K562 (cell line): Measurements from ENCODE around the gene ARHGAP26. TPM values are rescaled to one million over a fixed set of nuclear protein-coding genes. Genes with fewer than 3 reads are reported as not detected.
A peak's percentile ranks its signal among the peaks of the same experiment; 100 is the strongest.

ENCODE experiments used
- CBFB ChIP-seq: sonication (generic); formaldehyde crosslinking; IDR thresholded peaks from 2 replicates; pipeline ENCODE4 v1.4.0; 2020; ENCODE audit warnings: mild to moderate bottlenecking, missing genetic modification reagents
- GABPA ChIP-seq: fragments of 200-800 bp; sonication (Bioruptor generic); conservative IDR thresholded peaks from 2 replicates; pipeline ENCODE4 v1.6.1; 2016; ENCODE audit warnings: low read depth, missing genetic modification characterization, missing compliant biosample characterization
- HDAC1 ChIP-seq, 2 experiments: fragments of 450-650 bp; IDR thresholded peaks; 2 replicates each; pipeline ENCODE4 v1.6.1; 2016 to 2017; ENCODE audit warnings: inconsistent platforms in 1 of 2, mild to moderate bottlenecking in 1 of 2, moderate library complexity in 1 of 2
- HNRNPH1 ChIP-seq: fragments of 200-400 bp; formaldehyde crosslinking; optimal IDR thresholded peaks from 2 replicates; pipeline ENCODE3; 2017; ENCODE audit warnings: low read depth, mild to moderate bottlenecking, low read length, moderate library complexity
- JUNB ChIP-seq: fragments of 450-650 bp; formaldehyde crosslinking; conservative IDR thresholded peaks from 2 replicates; pipeline ENCODE4 v1.4.0; 2020; ENCODE audit warnings: mild to moderate bottlenecking
- KLF16 ChIP-seq: IDR thresholded peaks from 2 replicates; pipeline ENCODE4 v1.6.1; 2016; ENCODE audit warnings: antibody characterized with exemption
- NFXL1 ChIP-seq: fragments of 450-650 bp; formaldehyde crosslinking; IDR thresholded peaks from 2 replicates; pipeline ENCODE4 v1.4.0; 2021; ENCODE audit warnings: mild to moderate bottlenecking
- NFYB ChIP-seq: IDR thresholded peaks from 2 replicates; pipeline ENCODE4 v1.6.1; 2011; ENCODE audit warnings: mild to moderate bottlenecking, moderate library complexity; ENCODE audit not compliant: insufficient read length; ENCODE audit errors: extremely low read depth
- RAD21 ChIP-seq, 2 experiments: fragments of 250-450 bp in 1 of 2; fragments of 450-650 bp in 1 of 2; sonication (Bioruptor Pico) in 1 of 2; formaldehyde crosslinking in 1 of 2; IDR thresholded peaks in 1 of 2; conservative IDR thresholded peaks in 1 of 2; 2 replicates each; pipeline versions ENCODE4 v1.4.0 to v1.8.0; 2020 to 2022; ENCODE audit warnings: mild to moderate bottlenecking in 2 of 2, moderate library complexity in 1 of 2
- SNRNP70 ChIP-seq: fragments of 200-400 bp; formaldehyde crosslinking; optimal IDR thresholded peaks from 2 replicates; pipeline ENCODE3; 2017; ENCODE audit warnings: low read depth, low read length
- XRCC4 ChIP-seq: IDR thresholded peaks from one replicate; pipeline ENCODE4 v1.6.1; 2011; ENCODE audit not compliant: insufficient read depth, insufficient read length; ENCODE audit errors: extremely low read depth
- ZBTB17 ChIP-seq: fragments of 450-650 bp; formaldehyde crosslinking; IDR thresholded peaks from 2 replicates; pipeline ENCODE4 v1.4.0; 2020; ENCODE audit warnings: mild to moderate bottlenecking
- ZNF133 ChIP-seq: fragments of 250-450 bp; sonication (Bioruptor Pico); IDR thresholded peaks from 2 replicates; pipeline ENCODE4 v1.4.0; 2020; ENCODE audit warnings: mild to moderate bottlenecking
- ZNF184 ChIP-seq: sonication (generic); formaldehyde crosslinking; IDR thresholded peaks from 2 replicates; pipeline ENCODE4 v1.5.0; 2020; ENCODE audit warnings: missing genetic modification reagents
- ZNF282 ChIP-seq: sonication (generic); formaldehyde crosslinking; IDR thresholded peaks from 2 replicates; pipeline ENCODE4 v1.8.1; 2023; ENCODE audit warnings: missing genetic modification reagents
- ZNF586 ChIP-seq: fragments of 450-650 bp; formaldehyde crosslinking; conservative IDR thresholded peaks from 2 replicates; pipeline ENCODE4 v1.4.0; 2020; ENCODE audit warnings: mild to moderate bottlenecking, moderate library complexity
- ZNF696 ChIP-seq: fragments of 250-450 bp; sonication (Bioruptor Pico); conservative IDR thresholded peaks from 2 replicates; pipeline ENCODE4 v1.4.0; 2020; ENCODE audit warnings: mild to moderate bottlenecking, moderate library complexity
- ZNF780A ChIP-seq: fragments of 250-450 bp; sonication (Bioruptor Pico); IDR thresholded peaks from 2 replicates; pipeline ENCODE4 v1.5.0; 2021; ENCODE audit warnings: mild to moderate bottlenecking
- polyA plus RNA-seq, 8 experiments: library from polyadenylated mRNA; depleted of rRNA in 4 of 8; stranded (reverse) in 5 of 8; unstranded in 3 of 8; fragments of >200 nt; fragmentation: Nextera tagmentation in 2 of 8; fragmentation: Illumina TruSeq in 1 of 8; extraction: Ambion mirVana in 2 of 8; extraction: Trizol in 1 of 8; gene quantifications; 2 replicates each; pipeline versions ENCODE4 v1.2.1 to v1.2.3, GENCODE V29; 2011 to 2014; ENCODE audit warnings: inconsistent platforms in 1 of 8, missing spikeins in 1 of 8
- total RNA-seq, 7 experiments: library from RNA; depleted of rRNA in 6 of 7; stranded (reverse); fragments of >200 nt in 6 of 7; fragmentation: Illumina TruSeq in 2 of 7; extraction: Trizol in 2 of 7; gene quantifications; 2 replicates each; pipeline versions ENCODE4 v1.2.1 to v1.2.3, GENCODE V29; 2011 to 2021; ENCODE audit warnings: low replicate concordance in 1 of 7
- TF ChIP-seq, protein P1 (sequence below): sonication (generic); formaldehyde crosslinking; IDR thresholded peaks from 2 replicates; pipeline ENCODE4 v1.8.0; 2022; ENCODE audit warnings: mild to moderate bottlenecking, missing genetic modification reagents
- TF ChIP-seq, protein P2 (sequence below): sonication (generic); formaldehyde crosslinking; IDR thresholded peaks from 2 replicates; pipeline ENCODE4 v1.8.1; 2023; ENCODE audit warnings: mild to moderate bottlenecking, missing genetic modification reagents
- TF ChIP-seq, protein P3 (sequence below), 2 experiments: fragments of 450-650 bp in 1 of 2; IDR thresholded peaks; 2 replicates each; pipeline ENCODE4 v1.6.1; 2011 to 2017; ENCODE audit warnings: low read depth in 2 of 2, antibody characterized with exemption in 1 of 2, borderline replicate concordance in 1 of 2, low read length in 1 of 2, mild to moderate bottlenecking in 1 of 2, mixed read lengths in 1 of 2; ENCODE audit not compliant: control insufficient read depth in 1 of 2

The ARHGAP26 gene
- total and polyA plus RNA-seq, 9 of the 15 experiments (the other 6 are each of a cell fraction or from before 2014, with no cell fraction given) = 0.13 to 1.1 (median 0.55) TPM

GRCh38 chr5:143200781-143201398 lies 430.7 kb downstream of the ARHGAP26 start (continued):
- TF ChIP-seq NFYB = no peak
- TF ChIP-seq HNRNPH1 = no peak
- TF ChIP-seq, protein P1, sequence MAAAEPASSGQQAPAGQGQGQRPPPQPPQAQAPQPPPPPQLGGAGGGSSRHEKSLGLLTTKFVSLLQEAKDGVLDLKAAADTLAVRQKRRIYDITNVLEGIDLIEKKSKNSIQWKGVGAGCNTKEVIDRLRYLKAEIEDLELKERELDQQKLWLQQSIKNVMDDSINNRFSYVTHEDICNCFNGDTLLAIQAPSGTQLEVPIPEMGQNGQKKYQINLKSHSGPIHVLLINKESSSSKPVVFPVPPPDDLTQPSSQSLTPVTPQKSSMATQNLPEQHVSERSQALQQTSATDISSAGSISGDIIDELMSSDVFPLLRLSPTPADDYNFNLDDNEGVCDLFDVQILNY (CRISPR knock-in tag) = no peak
- TF ChIP-seq NFXL1 (CRISPR knock-in tag) = no peak
- TF ChIP-seq, protein P2, sequence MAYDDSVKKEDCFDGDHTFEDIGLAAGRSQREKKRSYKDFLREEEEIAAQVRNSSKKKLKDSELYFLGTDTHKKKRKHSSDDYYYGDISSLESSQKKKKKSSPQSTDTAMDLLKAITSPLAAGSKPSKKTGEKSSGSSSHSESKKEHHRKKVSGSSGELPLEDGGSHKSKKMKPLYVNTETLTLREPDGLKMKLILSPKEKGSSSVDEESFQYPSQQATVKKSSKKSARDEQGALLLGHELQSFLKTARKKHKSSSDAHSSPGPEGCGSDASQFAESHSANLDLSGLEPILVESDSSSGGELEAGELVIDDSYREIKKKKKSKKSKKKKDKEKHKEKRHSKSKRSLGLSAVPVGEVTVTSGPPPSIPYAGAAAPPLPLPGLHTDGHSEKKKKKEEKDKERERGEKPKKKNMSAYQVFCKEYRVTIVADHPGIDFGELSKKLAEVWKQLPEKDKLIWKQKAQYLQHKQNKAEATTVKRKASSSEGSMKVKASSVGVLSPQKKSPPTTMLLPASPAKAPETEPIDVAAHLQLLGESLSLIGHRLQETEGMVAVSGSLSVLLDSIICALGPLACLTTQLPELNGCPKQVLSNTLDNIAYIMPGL = no peak
- no peak for TF ChIP-seq GABPA
- TF ChIP-seq ZNF780A = no peak
- TF ChIP-seq ZNF282 (CRISPR knock-in tag) = no peak
- no peak for TF ChIP-seq ZNF133 (CRISPR knock-in tag)
- no peak for TF ChIP-seq ZBTB17
- peak; percentile 7 to 53; a peak in 3 of 4 replicates for TF ChIP-seq RAD21 (CRISPR knock-in tag; conservative IDR thresholded peaks at IDR 0.05 in 1 of 2, IDR thresholded peaks at IDR 0.05 in 1 of 2)
- TF ChIP-seq, protein P3, sequence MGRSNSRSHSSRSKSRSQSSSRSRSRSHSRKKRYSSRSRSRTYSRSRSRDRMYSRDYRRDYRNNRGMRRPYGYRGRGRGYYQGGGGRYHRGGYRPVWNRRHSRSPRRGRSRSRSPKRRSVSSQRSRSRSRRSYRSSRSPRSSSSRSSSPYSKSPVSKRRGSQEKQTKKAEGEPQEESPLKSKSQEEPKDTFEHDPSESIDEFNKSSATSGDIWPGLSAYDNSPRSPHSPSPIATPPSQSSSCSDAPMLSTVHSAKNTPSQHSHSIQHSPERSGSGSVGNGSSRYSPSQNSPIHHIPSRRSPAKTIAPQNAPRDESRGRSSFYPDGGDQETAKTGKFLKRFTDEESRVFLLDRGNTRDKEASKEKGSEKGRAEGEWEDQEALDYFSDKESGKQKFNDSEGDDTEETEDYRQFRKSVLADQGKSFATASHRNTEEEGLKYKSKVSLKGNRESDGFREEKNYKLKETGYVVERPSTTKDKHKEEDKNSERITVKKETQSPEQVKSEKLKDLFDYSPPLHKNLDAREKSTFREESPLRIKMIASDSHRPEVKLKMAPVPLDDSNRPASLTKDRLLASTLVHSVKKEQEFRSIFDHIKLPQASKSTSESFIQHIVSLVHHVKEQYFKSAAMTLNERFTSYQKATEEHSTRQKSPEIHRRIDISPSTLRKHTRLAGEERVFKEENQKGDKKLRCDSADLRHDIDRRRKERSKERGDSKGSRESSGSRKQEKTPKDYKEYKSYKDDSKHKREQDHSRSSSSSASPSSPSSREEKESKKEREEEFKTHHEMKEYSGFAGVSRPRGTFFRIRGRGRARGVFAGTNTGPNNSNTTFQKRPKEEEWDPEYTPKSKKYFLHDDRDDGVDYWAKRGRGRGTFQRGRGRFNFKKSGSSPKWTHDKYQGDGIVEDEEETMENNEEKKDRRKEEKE (IDR thresholded peaks at IDR 0.05; ENCODE audit: borderline replicate concordance in 1 of 2, control insufficient read depth in 1 of 2, low read depth in 2 of 2, low read length in 1 of 2) = no peak
- TF ChIP-seq CBFB (CRISPR knock-in tag) = no peak
- TF ChIP-seq SNRNP70 = no peak
- no peak for TF ChIP-seq ZNF696 (CRISPR knock-in tag)
- 0 out of 2 replicates have a peak, but pooled peaks have one; percentile 39 for TF ChIP-seq KLF16
- no peak for TF ChIP-seq ZNF184 (CRISPR knock-in tag)
- TF ChIP-seq XRCC4 = no peak
- TF ChIP-seq HDAC1 (IDR thresholded peaks at IDR 0.05) = peak in 1 of 2 experiments; percentile 72; a peak in 2 of 4 replicates
- no peak for TF ChIP-seq ZNF586 (CRISPR knock-in tag)
- TF ChIP-seq JUNB = no peak
